ENCODE measurements around the gene LRRC2.

DNA sequence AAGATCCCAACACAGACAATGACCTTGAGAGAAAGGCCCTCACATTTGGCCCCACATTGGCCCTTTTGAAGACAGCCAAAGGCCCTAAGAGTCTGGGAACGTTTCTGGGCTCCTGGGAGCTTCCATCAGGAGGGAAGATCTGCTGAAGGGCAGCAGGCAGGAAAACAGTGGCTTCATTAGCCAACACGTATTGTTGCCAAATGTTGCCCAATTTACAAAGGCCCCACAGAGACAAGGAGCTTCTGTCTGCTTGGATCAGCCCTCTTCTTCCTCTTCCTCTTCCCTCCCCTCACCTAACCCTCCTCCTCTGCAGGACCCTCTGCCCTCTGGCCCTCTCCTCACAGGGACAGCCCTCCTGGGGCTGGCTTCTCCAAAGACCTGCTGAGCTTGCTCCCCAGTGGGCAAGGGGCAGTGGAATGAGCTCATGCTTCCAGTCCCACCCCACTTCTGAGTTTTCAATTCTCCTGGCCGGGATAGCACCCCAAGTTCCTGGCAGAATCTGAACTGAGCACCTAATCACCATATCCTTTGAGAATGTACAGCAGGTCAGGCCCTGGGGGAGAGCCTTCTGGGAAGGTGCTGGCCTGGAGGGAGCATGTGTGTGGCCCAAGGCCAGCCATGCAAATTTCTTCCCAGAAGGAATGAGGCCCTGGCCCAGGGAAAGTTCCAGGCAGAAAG, 96.3 kb downstream of the LRRC2 start:
- TF ChIP-seq, protein P1, sequence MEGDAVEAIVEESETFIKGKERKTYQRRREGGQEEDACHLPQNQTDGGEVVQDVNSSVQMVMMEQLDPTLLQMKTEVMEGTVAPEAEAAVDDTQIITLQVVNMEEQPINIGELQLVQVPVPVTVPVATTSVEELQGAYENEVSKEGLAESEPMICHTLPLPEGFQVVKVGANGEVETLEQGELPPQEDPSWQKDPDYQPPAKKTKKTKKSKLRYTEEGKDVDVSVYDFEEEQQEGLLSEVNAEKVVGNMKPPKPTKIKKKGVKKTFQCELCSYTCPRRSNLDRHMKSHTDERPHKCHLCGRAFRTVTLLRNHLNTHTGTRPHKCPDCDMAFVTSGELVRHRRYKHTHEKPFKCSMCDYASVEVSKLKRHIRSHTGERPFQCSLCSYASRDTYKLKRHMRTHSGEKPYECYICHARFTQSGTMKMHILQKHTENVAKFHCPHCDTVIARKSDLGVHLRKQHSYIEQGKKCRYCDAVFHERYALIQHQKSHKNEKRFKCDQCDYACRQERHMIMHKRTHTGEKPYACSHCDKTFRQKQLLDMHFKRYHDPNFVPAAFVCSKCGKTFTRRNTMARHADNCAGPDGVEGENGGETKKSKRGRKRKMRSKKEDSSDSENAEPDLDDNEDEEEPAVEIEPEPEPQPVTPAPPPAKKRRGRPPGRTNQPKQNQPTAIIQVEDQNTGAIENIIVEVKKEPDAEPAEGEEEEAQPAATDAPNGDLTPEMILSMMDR (IDR thresholded peaks at IDR 0.05) = no peak
- TF ChIP-seq POLR2A (IDR thresholded peaks at IDR 0.05) = no peak
